ENCODE results near the gene SGK1.

GRCh38 chr6:134229520-134229919 lies 88.4 kb downstream of the SGK1 start:
- TF ChIP-seq FOXM1 (IDR thresholded peaks at IDR 0.05; ENCODE audit: borderline replicate concordance) (no peak), SUZ12 (IDR thresholded peaks at IDR 0.05) (no peak), HDGF (IDR thresholded peaks at IDR 0.05; ENCODE audit: borderline replicate concordance) (no peak), TARDBP (IDR thresholded peaks at IDR 0.05) (no peak), ZNF384 (IDR thresholded peaks at IDR 0.05) (no peak), SP1 (IDR thresholded peaks at IDR 0.05) (no peak), NFRKB (IDR thresholded peaks at IDR 0.05) (no peak), BHLHE40 (IDR thresholded peaks at IDR 0.05; ENCODE audit: borderline replicate concordance) (no peak)

Data from HEK293T (cell line).